RWPE2 (cell line): ENCODE results near the gene TOE1.

Experiments used
- ATAC-seq: fragments of 200-7000 bp; cut with Tn5 transposase; 3 replicates; pipeline ENCODE4 v1.9.1; 2021; ENCODE audit warnings: low read depth
- DNase-seq: peaks from one replicate; pipeline ENCODE4 v3.0.0-alpha.2; 2020; ENCODE audit warnings: low spot score
- H3K27ac ChIP-seq: fragments of 450-650 bp; 2 replicates; pipeline ENCODE4 v1.5.1; 2017; ENCODE audit warnings: mild to moderate bottlenecking; ENCODE audit not compliant: poor library complexity, severe bottlenecking
- H3K27me3 ChIP-seq: fragments of 250-450 bp; sonication (Bioruptor Pico); 2 replicates; pipeline ENCODE4 v1.5.1; 2021; ENCODE audit warnings: mild to moderate bottlenecking, moderate library complexity; ENCODE audit not compliant: insufficient read depth, poor library complexity, severe bottlenecking
- H3K36me3 ChIP-seq: fragments of 250-450 bp; sonication (Bioruptor Pico); 2 replicates; pipeline ENCODE4 v1.5.1; 2020; ENCODE audit warnings: low read depth, mild to moderate bottlenecking, moderate library complexity
- H3K4me1 ChIP-seq: fragments of 250-450 bp; sonication (Bioruptor Pico); 2 replicates; pipeline ENCODE4 v1.5.1; 2021; ENCODE audit warnings: mild to moderate bottlenecking, moderate library complexity; ENCODE audit not compliant: insufficient read depth, poor library complexity, severe bottlenecking
- H3K4me3 ChIP-seq: fragments of 250-450 bp; sonication (Bioruptor Pico); 2 replicates; pipeline ENCODE4 v1.5.1; 2021; ENCODE audit warnings: mild to moderate bottlenecking, moderate library complexity; ENCODE audit not compliant: severe bottlenecking
- H3K9me3 ChIP-seq: fragments of 250-450 bp; sonication (Bioruptor Pico); 2 replicates; pipeline ENCODE4 v1.5.1; 2021; ENCODE audit warnings: mild to moderate bottlenecking, moderate library complexity; ENCODE audit not compliant: severe bottlenecking
- TF ChIP-seq, protein P1 (sequence below): fragments of 450-650 bp; IDR thresholded peaks from one replicate; pipeline ENCODE4 v1.5.1; 2017; ENCODE audit warnings: mild to moderate bottlenecking, moderate library complexity; ENCODE audit not compliant: poor library complexity, severe bottlenecking

TOE1 gene

GRCh38 chr1:45331436-45332345 lies 8.3 kb upstream of the TOE1 start:
- Histone ChIP-seq H3K4me1 (peaks cover 8% of the 10 kb centered on the region), H3K36me3 (peaks cover 18% of the 10 kb centered on the region), H3K27ac (no peak overlapping the region), H3K4me3 (no peak overlapping the region), H3K9me3 (no peaks in the 10 kb centered on the region), H3K27me3 (no peaks in the 10 kb centered on the region)
- TF ChIP-seq, protein P1, sequence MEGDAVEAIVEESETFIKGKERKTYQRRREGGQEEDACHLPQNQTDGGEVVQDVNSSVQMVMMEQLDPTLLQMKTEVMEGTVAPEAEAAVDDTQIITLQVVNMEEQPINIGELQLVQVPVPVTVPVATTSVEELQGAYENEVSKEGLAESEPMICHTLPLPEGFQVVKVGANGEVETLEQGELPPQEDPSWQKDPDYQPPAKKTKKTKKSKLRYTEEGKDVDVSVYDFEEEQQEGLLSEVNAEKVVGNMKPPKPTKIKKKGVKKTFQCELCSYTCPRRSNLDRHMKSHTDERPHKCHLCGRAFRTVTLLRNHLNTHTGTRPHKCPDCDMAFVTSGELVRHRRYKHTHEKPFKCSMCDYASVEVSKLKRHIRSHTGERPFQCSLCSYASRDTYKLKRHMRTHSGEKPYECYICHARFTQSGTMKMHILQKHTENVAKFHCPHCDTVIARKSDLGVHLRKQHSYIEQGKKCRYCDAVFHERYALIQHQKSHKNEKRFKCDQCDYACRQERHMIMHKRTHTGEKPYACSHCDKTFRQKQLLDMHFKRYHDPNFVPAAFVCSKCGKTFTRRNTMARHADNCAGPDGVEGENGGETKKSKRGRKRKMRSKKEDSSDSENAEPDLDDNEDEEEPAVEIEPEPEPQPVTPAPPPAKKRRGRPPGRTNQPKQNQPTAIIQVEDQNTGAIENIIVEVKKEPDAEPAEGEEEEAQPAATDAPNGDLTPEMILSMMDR = no peak
- ATAC-seq = no peak
- no peak for DNase-seq

DNA sequence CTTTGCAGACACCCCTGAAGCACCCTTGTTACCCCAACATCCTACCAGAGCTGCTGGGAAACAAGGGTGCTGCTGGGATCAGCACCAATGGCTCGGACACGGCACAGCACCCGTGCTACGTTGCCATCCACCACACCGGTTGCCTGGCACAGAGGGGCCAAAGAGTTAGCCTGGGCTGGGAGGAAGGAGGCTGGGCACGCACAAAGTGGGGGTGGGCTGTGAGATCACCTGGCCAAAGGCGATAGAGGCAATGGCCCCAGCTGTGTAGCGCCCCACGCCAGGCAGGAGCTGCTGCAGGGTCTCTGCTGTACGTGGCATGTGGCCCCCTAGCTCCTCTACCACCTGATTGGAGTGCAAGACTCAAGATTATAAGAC lies 7.6 kb upstream of the TOE1 start:
- H3K4me1 ChIP-seq = peaks cover 8% of the 10 kb centered on the region
- ATAC-seq (no peak), DNase-seq (no peak)
- H3K4me3 ChIP-seq = no peak overlapping the region
- H3K9me3 ChIP-seq = no peaks in the 10 kb centered on the region
- no peak overlapping the region for H3K27ac ChIP-seq
- H3K36me3 ChIP-seq = peaks cover 18% of the 10 kb centered on the region
- TF ChIP-seq, protein P1 = no peak
- no peaks in the 10 kb centered on the region for H3K27me3 ChIP-seq

DNA sequence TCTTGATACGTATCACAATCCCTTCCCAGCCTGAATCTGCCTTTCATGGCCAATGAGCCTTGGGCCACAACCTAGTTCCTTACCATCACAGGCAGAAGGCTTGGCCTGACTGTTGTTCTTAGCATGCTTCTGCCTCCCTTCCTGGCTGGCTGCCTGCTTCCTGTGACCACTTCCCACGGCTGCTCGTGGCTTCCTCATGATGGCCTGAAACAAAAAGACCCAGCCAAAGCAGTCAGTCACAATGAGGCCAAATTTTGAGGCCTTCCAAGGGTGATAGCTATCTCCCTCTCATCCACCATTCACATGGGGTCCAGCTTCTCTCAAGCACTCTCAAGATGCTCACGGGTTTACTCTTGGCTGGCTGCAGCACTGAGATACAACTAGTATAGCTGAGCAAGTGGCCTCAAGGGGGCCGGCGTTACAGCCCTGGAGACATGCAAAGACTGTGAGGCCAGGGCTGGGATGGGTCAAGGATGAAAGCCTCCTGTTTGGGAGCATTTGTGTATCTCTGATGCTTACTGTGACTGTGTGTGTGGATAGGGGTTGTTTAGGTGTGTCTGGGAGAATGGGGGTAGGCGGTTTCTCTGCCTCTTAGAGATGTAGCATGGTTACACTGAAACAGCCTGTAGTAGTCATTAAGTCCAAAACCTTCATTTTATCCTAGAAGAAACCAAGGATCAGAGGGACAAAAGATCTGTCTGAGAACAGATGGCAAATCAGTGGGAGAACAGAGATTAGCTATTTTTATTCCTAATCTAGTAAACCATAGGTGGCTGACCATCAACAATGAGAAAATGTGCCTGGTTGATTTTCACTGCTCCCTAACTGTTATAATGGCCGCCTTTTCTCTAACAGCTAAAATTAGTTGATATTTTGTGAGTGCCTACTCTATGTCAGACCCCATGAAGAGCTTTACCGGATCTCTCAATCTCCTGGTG lies 5.4 kb upstream of the TOE1 start:
- DNase-seq (no peak), ATAC-seq (no peak)
- H3K27ac ChIP-seq = no peak overlapping the region
- H3K4me3 ChIP-seq = no peak overlapping the region
- H3K9me3 ChIP-seq = no peaks in the 10 kb centered on the region
- H3K36me3 ChIP-seq = peaks cover 21% of the 10 kb centered on the region
- TF ChIP-seq, protein P1 = no peak
- no peaks in the 10 kb centered on the region for H3K27me3 ChIP-seq
- peaks cover 2% of the 10 kb centered on the region for H3K4me1 ChIP-seq

DNA sequence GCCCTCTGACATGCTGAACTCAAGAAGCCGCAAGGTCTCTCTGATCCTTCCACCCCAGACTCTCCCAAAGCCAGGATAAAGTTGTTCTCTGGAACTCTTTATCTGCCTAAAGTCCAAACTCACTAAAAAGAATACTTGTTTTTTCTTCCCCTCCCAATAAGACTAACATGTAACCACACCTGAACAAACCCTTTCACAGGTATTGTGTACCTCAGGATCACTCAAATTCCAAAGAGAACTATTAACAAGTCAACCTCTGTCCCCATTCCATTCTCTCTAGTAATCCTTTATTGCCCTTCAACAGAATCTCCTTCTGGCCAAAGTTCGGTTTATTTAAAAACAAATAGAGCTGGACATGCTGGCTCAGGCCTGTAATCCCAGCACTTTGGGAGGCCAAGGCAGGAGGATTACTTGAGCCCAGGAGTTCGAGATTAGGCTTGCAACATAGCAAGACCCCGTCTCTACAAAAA lies 4.1 kb upstream of the TOE1 start:
- H3K27me3 ChIP-seq = no peaks in the 10 kb centered on the region
- no peaks in the 10 kb centered on the region for H3K9me3 ChIP-seq
- DNase-seq = no peak
- ATAC-seq = 0 out of 3 replicates have a peak, but pooled peaks have one; percentile 12
- H3K36me3 ChIP-seq = peaks cover 19% of the 10 kb centered on the region
- no peaks in the 10 kb centered on the region for H3K4me1 ChIP-seq
- H3K27ac ChIP-seq = peak overlapping the region; percentile 37
- TF ChIP-seq, protein P1 = no peak
- no peak overlapping the region for H3K4me3 ChIP-seq
